OCI-LY7 (cell line): Measurements from ENCODE around the gene CES2. TPM values are rescaled to one million over a fixed set of nuclear protein-coding genes. Genes with fewer than 3 reads are reported as not detected.

ENCODE experiments used
- BruUV-seq: library from RNA; stranded (reverse); fragments of 400-500 nt; replicated peaks from 2 replicates; lab custom pipeline; 2021; lab: Mats Ljungman, UMichigan
- CTCF ChIA-PET: fragments of 300-600 bp; sonication (Branson Sonifier 250); formaldehyde crosslinking; loops from one replicate; lab custom pipeline; 2022; ENCODE audit warnings: antibody characterized with exemption; ENCODE audit not compliant: unreplicated experiment; lab: Charles Lee
- POLR2A ChIA-PET: fragments of 300-600 bp; sonication (Branson Sonifier 250); formaldehyde crosslinking; loops from one replicate; lab custom pipeline; 2022; ENCODE audit warnings: antibody characterized with exemption; lab: Charles Lee
- DNase-seq: peaks from one replicate; pipeline ENCODE4 v3.0.0-alpha.2; 2015; ENCODE audit warnings: low spot score
- H2AFZ ChIP-seq: fragments of 200-600 bp; sonication (generic), shearing (Covaris generic); 2 replicates; pipeline ENCODE4 v1.6.1; 2014; ENCODE audit warnings: mild to moderate bottlenecking, antibody characterized with exemption, low read length, moderate library complexity
- H3K27ac ChIP-seq: fragments of 200-600 bp; sonication (generic); 2 replicates; pipeline ENCODE4 v1.5.1; 2014; ENCODE audit warnings: mixed run types, low read depth, mild to moderate bottlenecking, moderate library complexity, low read length, inconsistent platforms; ENCODE audit not compliant: poor library complexity, severe bottlenecking
- H3K36me3 ChIP-seq: fragments of 200-600 bp; sonication (generic); 2 replicates; pipeline ENCODE4 v1.6.1; 2014; ENCODE audit warnings: mild to moderate bottlenecking, antibody characterized with exemption, low read length, moderate library complexity, mixed read lengths; ENCODE audit not compliant: insufficient read depth
- H3K4me1 ChIP-seq: fragments of 200-600 bp; sonication (generic); 2 replicates; pipeline ENCODE4 v1.5.1; 2014; ENCODE audit warnings: mild to moderate bottlenecking, low read length; ENCODE audit not compliant: insufficient read depth, poor library complexity, severe bottlenecking
- H3K4me2 ChIP-seq: fragments of 200-600 bp; sonication (generic); 2 replicates; pipeline ENCODE4 v1.6.1; 2014; ENCODE audit warnings: mild to moderate bottlenecking, low read length
- H3K4me3 ChIP-seq: fragments of 200-600 bp; sonication (generic); 2 replicates; pipeline ENCODE4 v1.5.1; 2014; ENCODE audit warnings: mild to moderate bottlenecking, low read depth, low read length; ENCODE audit not compliant: poor library complexity, severe bottlenecking
- H3K79me2 ChIP-seq: fragments of 200-600 bp; sonication (generic); 2 replicates; pipeline ENCODE4 v1.6.1; 2016; ENCODE audit warnings: low read depth, mild to moderate bottlenecking, low read length, moderate library complexity, mixed read lengths; ENCODE audit not compliant: insufficient read depth
- H3K9me2 ChIP-seq: fragments of 200-600 bp; sonication (generic); 2 replicates; pipeline ENCODE4 v1.6.1; 2016; ENCODE audit warnings: mild to moderate bottlenecking, low read length, mixed read lengths; ENCODE audit not compliant: insufficient read depth
- H3K9me3 ChIP-seq: fragments of 200-600 bp; sonication (generic); 2 replicates; pipeline ENCODE4 v1.6.1; 2014; ENCODE audit warnings: mild to moderate bottlenecking, mixed run types, low read length, mixed read lengths
- H4K20me1 ChIP-seq: fragments of 200-600 bp; sonication (generic); 2 replicates; pipeline ENCODE4 v1.6.1; 2014; ENCODE audit warnings: mild to moderate bottlenecking, antibody characterized with exemption, low read length, moderate library complexity, mixed read lengths; ENCODE audit not compliant: insufficient read depth
- CTCF ChIP-seq: fragments of 200-600 bp; sonication (generic); conservative IDR thresholded peaks from 2 replicates; pipeline ENCODE4 v1.5.1; 2014; ENCODE audit warnings: mild to moderate bottlenecking, antibody characterized with exemption, low read length, moderate library complexity, mixed read lengths
- EZH2phosphoT487 ChIP-seq: fragments of 200-600 bp; sonication (generic); IDR thresholded peaks from 2 replicates; pipeline ENCODE4 v1.6.1; 2018; ENCODE audit warnings: low read depth, borderline replicate concordance, mild to moderate bottlenecking, mixed run types, antibody characterized with exemption, low read length, moderate library complexity, mixed read lengths
- intact Hi-C: fragments of 100-400 bp; cut with micrococcal nuclease; formaldehyde crosslinking; loops from one replicate; pipeline ENCODE4 v1.10.0; 2022; ENCODE audit not compliant: unreplicated experiment
- total RNA-seq, 2 experiments: library from RNA; depleted of rRNA in 1 of 2; stranded (reverse); fragments of >200 nt in 1 of 2; shearing (Covaris generic) in 1 of 2; gene quantifications; 2 replicates each; pipeline ENCODE4 v1.2.3, GENCODE V29; 2014 to 2022

Gene CES2
- total RNA-seq, 2 experiments from 2014 or later: 29.6 to 30.7 TPM

DNA sequence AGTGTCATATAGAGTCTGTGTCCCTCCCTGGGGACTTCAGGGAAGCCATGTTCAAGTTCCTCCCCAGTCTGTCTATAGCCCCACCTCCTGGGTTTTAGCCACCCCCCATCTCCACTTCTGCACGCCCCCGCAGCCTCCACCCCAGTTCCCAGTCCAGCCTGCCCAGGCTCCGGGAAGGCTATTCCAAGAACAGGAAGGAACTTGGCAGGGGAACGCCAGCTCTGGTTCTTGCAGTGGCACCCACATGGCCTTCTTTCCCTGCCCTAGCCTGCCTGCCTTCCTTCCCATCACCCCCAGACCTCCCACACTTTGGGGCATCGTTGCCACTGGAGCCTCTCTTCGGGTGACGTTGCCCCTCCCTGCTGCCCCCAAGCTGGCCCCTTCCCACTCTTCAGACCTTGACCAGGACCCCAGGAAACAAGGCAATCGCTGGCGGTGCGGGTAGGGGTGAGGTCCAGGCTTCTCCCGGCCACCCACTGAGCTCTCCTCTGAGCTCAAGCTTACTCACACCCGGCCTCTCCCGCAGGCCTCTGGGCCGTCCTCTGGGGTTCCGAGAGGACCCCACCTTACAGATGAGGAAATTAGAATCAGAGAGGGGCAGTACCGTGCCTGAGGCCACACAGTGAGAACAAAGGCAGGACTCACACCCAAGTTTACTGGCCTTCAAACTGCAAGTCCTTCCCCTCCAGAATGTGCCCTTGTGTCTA is 43.8 kb downstream of the CES2 start:
- no peak overlapping the region for H2AFZ ChIP-seq
- intact Hi-C loops: no loop called here
- no peaks in the 10 kb centered on the region for H3K9me3 ChIP-seq
- no peak overlapping the region for H3K4me3 ChIP-seq
- H3K36me3 ChIP-seq: no peaks in the 10 kb centered on the region
- no peaks in the 10 kb centered on the region for H4K20me1 ChIP-seq
- ChIA-PET POLR2A (no interaction called here), CTCF (no interaction called here)
- H3K4me1 ChIP-seq: no peaks in the 10 kb centered on the region
- TF ChIP-seq EZH2phosphoT487: no peak
- TF ChIP-seq CTCF: no peak
- no peak overlapping the region for H3K27ac ChIP-seq
- H3K9me2 ChIP-seq: no peaks in the 10 kb centered on the region
- no TSS peak for BruUV-seq
- H3K4me2 ChIP-seq: no peak overlapping the region
- no peaks in the 10 kb centered on the region for H3K79me2 ChIP-seq
- DNase-seq: no peak

- no peaks in the 10 kb centered on the region for H4K20me1 ChIP-seq
- no peaks in the 10 kb centered on the region for H3K36me3 ChIP-seq
- intact Hi-C loops: no loop called here
- no peak overlapping the region for H3K4me2 ChIP-seq
- no peak for DNase-seq
- POLR2A ChIA-PET: interaction anchor here (0.6 kb wide), 2 partner anchors 16 to 25 kb away, joined by 3 read pairs; no protein-coding TSS in a partner anchor
- H3K9me2 ChIP-seq: no peaks in the 10 kb centered on the region
- BruUV-seq: no TSS peak
- no peak overlapping the region for H3K4me3 ChIP-seq
- H2AFZ ChIP-seq: no peak overlapping the region
- H3K27ac ChIP-seq: no peak overlapping the region
- H3K9me3 ChIP-seq: no peaks in the 10 kb centered on the region
- CTCF ChIA-PET: no interaction called here
- H3K79me2 ChIP-seq: no peaks in the 10 kb centered on the region
- TF ChIP-seq EZH2phosphoT487: no peak
- no peak for TF ChIP-seq CTCF
- H3K4me1 ChIP-seq: no peaks in the 10 kb centered on the region
Measured at GRCh38 chr16:66983033-66983432, 47.7 kb downstream of the CES2 start.

- BruUV-seq: no TSS peak
Measured at GRCh38 chr16:66984892-66985311, 49.6 kb downstream of the CES2 start.

More at GRCh38 chr16:66984892-66985311, 49.6 kb downstream of the CES2 start:
- Histone ChIP-seq H3K79me2 (no peaks in the 10 kb centered on the region), H3K36me3 (no peaks in the 10 kb centered on the region), H3K9me3 (no peaks in the 10 kb centered on the region), H3K27ac (no peak overlapping the region), H2AFZ (no peak overlapping the region), H3K4me3 (no peak overlapping the region), H4K20me1 (no peaks in the 10 kb centered on the region), H3K9me2 (no peaks in the 10 kb centered on the region), H3K4me2 (no peak overlapping the region), H3K4me1 (no peaks in the 10 kb centered on the region)
- DNase-seq: no peak
- CTCF ChIA-PET: no interaction called here
- TF ChIP-seq EZH2phosphoT487: no peak
- no peak for TF ChIP-seq CTCF
- intact Hi-C loops: no loop called here
- POLR2A ChIA-PET: no interaction called here
